ENCODE measurements around the gene MLEC. TPM values are rescaled to one million over a fixed set of nuclear protein-coding genes. Genes with fewer than 3 reads are reported as not detected.

The MLEC gene
- total RNA-seq, 1 experiment from 2014 or later, result 181 TPM

DNA sequence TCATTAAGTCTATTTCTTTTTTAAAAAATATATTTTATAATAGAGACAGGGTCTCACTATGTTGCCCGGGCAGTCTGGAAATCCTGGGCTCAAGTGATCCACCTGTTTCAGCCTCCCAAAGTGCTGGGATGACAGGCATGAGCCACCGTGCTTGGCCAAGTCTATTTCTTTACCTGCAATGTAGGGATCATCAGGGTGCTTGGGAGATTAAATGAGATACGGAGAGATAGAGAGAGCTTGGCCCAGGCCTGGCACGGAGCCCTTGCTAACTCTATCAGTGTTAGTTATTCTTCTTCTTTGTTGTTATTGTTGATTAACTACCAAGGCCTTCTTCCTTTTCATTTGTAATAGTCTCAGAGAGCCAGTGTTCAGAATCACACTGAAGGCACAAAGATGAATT, 43.4 kb upstream of the MLEC start:
- no peak overlapping the region for H3K27ac Mint-ChIP-seq
- WGBS (ENCODE audit: extremely low coverage, insufficient read length, low lambda C conversion rate), result no CpG with 5 or more reads among the region's 4 CpGs
- H3K4me1 Mint-ChIP-seq, result peaks cover 11 to 14% of the 10 kb centered on the region in 2 experiments

More for the DNA sequence above, 43.4 kb upstream of the MLEC start:
- no peak overlapping the region for H3K23ac ChIP-seq (ENCODE audit: insufficient read length, low read depth, low read length)
- H4K8ac ChIP-seq (replicated peaks; ENCODE audit: insufficient read length, low read depth, low read length), result no peak overlapping the region
- no peak overlapping the region for H3K27ac ChIP-seq (ENCODE audit: insufficient read length, low read depth, low read length)
- Mint-ChIP-seq H3K36me3 (ENCODE audit: insufficient read depth in 1 of 3, low read depth in 3 of 3) (no peaks in the 10 kb centered on the region), H3K9me3 (no peaks in the 10 kb centered on the region), H3K27me3 (ENCODE audit: low read depth) (peaks cover 52% of the 10 kb centered on the region), H3K4me3 (no peak overlapping the region)
- no peak for DNase-seq
- no peak overlapping the region for H4K91ac ChIP-seq (ENCODE audit: insufficient read length, low read depth, low read length)
- no peak overlapping the region for H3T11ph ChIP-seq (ENCODE audit: low read length)
- H3K14ac ChIP-seq (ENCODE audit: insufficient read depth, low read length), result no peak overlapping the region
- no peak overlapping the region for H4K5ac ChIP-seq (ENCODE audit: insufficient read length, low read depth, low read length)
- TF ChIP-seq CTCF (conservative IDR thresholded peaks at IDR 0.05), result no peak
- H3K23me2 ChIP-seq (ENCODE audit: insufficient read length, low read depth, low read length, poor library complexity, severe bottlenecking), result peaks cover 11% of the 10 kb centered on the region
- H3K18ac ChIP-seq (ENCODE audit: insufficient read length, low read depth, low read length), result no peak overlapping the region
- H3K9ac ChIP-seq (ENCODE audit: extremely low read depth, insufficient read length, low read length), result no peak overlapping the region
- H2BK15ac ChIP-seq (ENCODE audit: low read depth, low read length), result no peak overlapping the region
- no peak overlapping the region for H2BK120ac ChIP-seq (ENCODE audit: low read depth, low read length, poor library complexity, severe bottlenecking)
- H2AFZ ChIP-seq (ENCODE audit: low read length), result no peak overlapping the region
- no peaks in the 10 kb centered on the region for H3K79me2 ChIP-seq (ENCODE audit: insufficient read depth, low read length)
- no peak overlapping the region for H3K4me2 ChIP-seq (ENCODE audit: insufficient read depth, insufficient read length, low read length)
- H3K56ac ChIP-seq (ENCODE audit: insufficient read length, low read depth, low read length), result no peak overlapping the region
- H4K20me1 ChIP-seq (ENCODE audit: control insufficient read depth, insufficient read depth, insufficient read length), result no peaks in the 10 kb centered on the region
- no peak overlapping the region for H2AK5ac ChIP-seq (ENCODE audit: insufficient read length, low read length)
- no peak overlapping the region for H2BK20ac ChIP-seq (ENCODE audit: low read depth, low read length, poor library complexity, severe bottlenecking)
- H3K9me3 ChIP-seq (ENCODE audit: control insufficient read depth, low read depth, low read length), result no peaks in the 10 kb centered on the region
- no peaks in the 10 kb centered on the region for H3K79me1 ChIP-seq (ENCODE audit: insufficient read depth, low read depth, low read length, poor library complexity, severe bottlenecking)
- H3K4ac ChIP-seq (ENCODE audit: low read depth, low read length), result no peak overlapping the region
- H2BK12ac ChIP-seq (ENCODE audit: insufficient read length, low read depth, low read length), result no peak overlapping the region
- H3K4me1 ChIP-seq (ENCODE audit: insufficient read depth, low read length), result peaks cover 3% of the 10 kb centered on the region; the same call in 1 of the 2 replicates
- no peak overlapping the region for H2BK5ac ChIP-seq (ENCODE audit: insufficient read length, low read length)
- no peaks in the 10 kb centered on the region; the same call in 1 of the 2 replicates for H3K27me3 ChIP-seq (ENCODE audit: insufficient read depth, low read length)
